ENCODE measurements around the gene SIRT5. TPM values are rescaled to one million over a fixed set of nuclear protein-coding genes. Genes with fewer than 3 reads are reported as not detected.
A peak's percentile ranks its signal among the peaks of the same experiment; 100 is the strongest.

SIRT5 gene
- total and polyA plus RNA-seq, 8 donors = 9.0 to 18.2 (median 16.4) TPM

- intact Hi-C loops (cut with DNase I) = no loop called here
- Histone ChIP-seq H3K36me3 (peaks cover 0 to 10% of the 10 kb centered on the region in 2 donors), H3K4me1 (peaks cover 11 to 22% of the 10 kb centered on the region in 2 donors), H3K9me3 (no peaks in the 10 kb centered on the region), H3K27ac (no peak overlapping the region), H3K27me3 (no peaks in the 10 kb centered on the region), H3K4me3 (no peak overlapping the region)
- ATAC-seq (no peak), DNase-seq (no peak)
- no peak for TF ChIP-seq CTCF (IDR thresholded peaks at IDR 0.05)
These were observed 38.7 kb downstream of the SIRT5 start for GRCh38 chr6:13613029-13613594.

GRCh38 chr6:13614126-13614925 lies 39.9 kb downstream of the SIRT5 start:
- Histone ChIP-seq H3K27me3 (no peaks in the 10 kb centered on the region), H3K4me1 (peaks cover 11 to 22% of the 10 kb centered on the region in 2 donors), H3K36me3 (peaks cover 0 to 22% of the 10 kb centered on the region in 2 donors), H3K9me3 (no peaks in the 10 kb centered on the region), H3K4me3 (peak overlapping the region; percentile 89 to 97), H3K27ac (peak overlapping the region; percentile 91 to 96)
- peak; percentile 59 for ATAC-seq
- TF ChIP-seq CTCF (IDR thresholded peaks at IDR 0.05) = no peak
- intact Hi-C loops (cut with DNase I) = no loop called here
- DNase-seq = peak in 2 of 4 donors; percentile 59 to 84

GRCh38 chr6:13614926-13615791 lies 40.8 kb downstream of the SIRT5 start, which contains the start of gene NOL7:
NOL7 (plus strand) TSS chr6:13615335; CDS start chr6:13615359, 24 bp downstream.
- DNase-seq (peak; percentile 98 to 99 (median 98)), ATAC-seq (peak; percentile 98)
- peak within 1 kb of the TSS; percentile 89 to 97 for H3K4me3 ChIP-seq
- peak; percentile 84 to 93 for TF ChIP-seq CTCF (IDR thresholded peaks at IDR 0.05)
- H3K27ac ChIP-seq = peak within 1 kb of the TSS; percentile 91 to 96
- H3K36me3 ChIP-seq = peaks cover 0 to 31% of the 10 kb centered on the region in 2 donors
- no peaks in the 10 kb centered on the region for H3K27me3 ChIP-seq
- peaks cover 11 to 22% of the 10 kb centered on the region in 2 donors for H3K4me1 ChIP-seq
- intact Hi-C loops (cut with DNase I) = no loop called here
- H3K9me3 ChIP-seq = no peaks in the 10 kb centered on the region

GRCh38 chr6:13615792-13616120 lies 41.4 kb downstream of the SIRT5 start:
- Histone ChIP-seq H3K27me3 (no peaks in the 10 kb centered on the region), H3K36me3 (peaks cover 0 to 37% of the 10 kb centered on the region in 2 donors), H3K4me3 (peak overlapping the region; percentile 89 to 97), H3K27ac (peak overlapping the region; percentile 91 to 96), H3K9me3 (no peaks in the 10 kb centered on the region), H3K4me1 (peaks cover 11 to 22% of the 10 kb centered on the region in 2 donors)
- ATAC-seq (peak; percentile 62), DNase-seq (peak in 3 of 4 donors; percentile 44 to 89 (median 65))
- TF ChIP-seq CTCF (IDR thresholded peaks at IDR 0.05) = no peak
- intact Hi-C loops (cut with DNase I) = no loop called here

Data from left lung (tissue), 10 donors.